ENCODE measurements around the gene SPTBN1. TPM values are rescaled to one million over a fixed set of nuclear protein-coding genes. Genes with fewer than 3 reads are reported as not detected.

Gene SPTBN1
- total and polyA plus RNA-seq, 2 experiments from 2014 or later: 57.7 to 187 TPM

DNA sequence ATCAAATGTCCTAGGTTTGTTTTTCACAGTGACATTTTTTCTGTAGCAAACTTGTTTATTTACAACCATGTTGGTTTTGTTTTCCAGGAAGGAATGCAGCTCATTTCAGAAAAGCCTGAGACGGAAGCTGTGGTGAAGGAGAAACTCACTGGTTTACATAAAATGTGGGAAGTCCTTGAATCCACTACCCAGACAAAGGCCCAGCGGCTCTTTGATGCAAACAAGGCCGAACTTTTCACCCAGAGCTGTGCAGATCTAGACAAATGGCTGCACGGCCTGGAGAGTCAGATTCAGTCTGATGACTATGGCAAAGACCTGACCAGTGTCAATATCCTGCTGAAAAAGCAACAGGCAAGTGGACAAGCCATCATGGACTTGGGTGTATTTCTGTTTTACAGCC is 188.1 kb downstream of the SPTBN1 start:
- Histone ChIP-seq H4K20me1 (ENCODE audit: insufficient read depth) (no peaks in the 10 kb centered on the region), H3K4me1 (ENCODE audit: insufficient read depth) (no peaks in the 10 kb centered on the region), H3K4me2 (ENCODE audit: unreplicated experiment) (no peak overlapping the region), H3K9me3 (ENCODE audit: low read depth) (no peaks in the 10 kb centered on the region), H3F3A (ENCODE audit: insufficient read depth) (peaks cover 8% of the 10 kb centered on the region; the same call in 1 of the 2 replicates), H3K27ac (no peak overlapping the region), H3K9me2 (ENCODE audit: insufficient read depth) (no peaks in the 10 kb centered on the region), H3K27me3 (replicated peaks; ENCODE audit: insufficient read depth) (no peaks in the 10 kb centered on the region), H3K9ac (no peak overlapping the region), H3K4me3 (no peak overlapping the region), H3K36me3 (ENCODE audit: low read depth) (peaks cover 65% of the 10 kb centered on the region), H2AFZ (no peak overlapping the region), H3K79me2 (ENCODE audit: insufficient read depth) (0 out of 2 replicates have a peak, but pooled peaks cover 7% of the 10 kb centered on the region)
- in situ Hi-C loops (cut with MboI): no loop called here
- no peak for DNase-seq
- whole genome bisulfite sequencing, 2 experiments (ENCODE audit: low coverage in 1 of 2, low lambda C conversion rate in 2 of 2, missing lambda C conversion rate in 2 of 2): 79% methylated on average over 4 of the region's 4 CpGs
- TF ChIP-seq EZH2 (IDR thresholded peaks at IDR 0.05; ENCODE audit: insufficient read depth, poor library complexity, severe bottlenecking) (no peak), EZH2phosphoT487 (IDR thresholded peaks at IDR 0.05; ENCODE audit: insufficient read depth, low read depth) (no peak)

- no peak overlapping the region for H3K27ac ChIP-seq
Observed at GRCh38 chr2:54646170-54646927, 190.2 kb downstream of the SPTBN1 start.

DNA sequence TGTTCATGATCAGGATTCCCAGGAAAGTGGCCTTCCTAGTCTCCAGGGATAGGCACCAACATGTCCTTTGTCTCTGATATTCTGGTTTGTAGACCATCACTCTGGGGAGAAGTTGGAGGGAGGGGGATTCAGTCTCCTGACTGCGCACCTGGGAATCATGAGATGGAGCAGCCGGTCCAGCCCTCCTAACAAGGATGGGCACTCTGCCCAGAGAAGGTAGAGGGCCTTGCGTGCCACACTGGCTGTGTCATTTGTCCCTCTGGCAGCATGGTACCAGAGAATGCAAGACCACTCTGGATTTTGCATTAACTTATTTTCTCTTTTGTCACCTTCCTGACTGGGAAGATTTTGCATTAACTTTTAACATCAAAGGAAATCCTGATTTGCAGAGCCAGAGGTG is 192.1 kb downstream of the SPTBN1 start:
- H3K9ac ChIP-seq: no peak overlapping the region
- no peak overlapping the region for H3K4me3 ChIP-seq
- H3K9me2 ChIP-seq (ENCODE audit: insufficient read depth): no peaks in the 10 kb centered on the region
- in situ Hi-C loops (cut with MboI): no loop called here
- no peaks in the 10 kb centered on the region for H3K9me3 ChIP-seq (ENCODE audit: low read depth)
- H3K27me3 ChIP-seq (replicated peaks; ENCODE audit: insufficient read depth): no peaks in the 10 kb centered on the region
- peaks cover 92% of the 10 kb centered on the region for H3K36me3 ChIP-seq (ENCODE audit: low read depth)
- 0 out of 2 replicates have a peak, but pooled peaks cover 3% of the 10 kb centered on the region for H3K4me1 ChIP-seq (ENCODE audit: insufficient read depth)
- no peak for TF ChIP-seq EZH2phosphoT487 (IDR thresholded peaks at IDR 0.05; ENCODE audit: insufficient read depth, low read depth)
- no peak for TF ChIP-seq EZH2 (IDR thresholded peaks at IDR 0.05; ENCODE audit: insufficient read depth, poor library complexity, severe bottlenecking)
- H3K27ac ChIP-seq: no peak overlapping the region
- WGBS, 2 experiments (ENCODE audit: low coverage in 1 of 2, low lambda C conversion rate in 2 of 2, missing lambda C conversion rate in 2 of 2): 85 to 92% methylated on average over 3 of the region's 3 CpGs
- no peaks in the 10 kb centered on the region for H4K20me1 ChIP-seq (ENCODE audit: insufficient read depth)
- no peaks in the 10 kb centered on the region; the same call in 1 of the 2 replicates for H3F3A ChIP-seq (ENCODE audit: insufficient read depth)
- no peak overlapping the region for H2AFZ ChIP-seq
- no peak overlapping the region for H3K4me2 ChIP-seq (ENCODE audit: unreplicated experiment)
- no peak for DNase-seq
- H3K79me2 ChIP-seq (ENCODE audit: insufficient read depth): no peaks in the 10 kb centered on the region

More at GRCh38 chr2:54646170-54646927, 190.2 kb downstream of the SPTBN1 start:
- no peak overlapping the region for H2AFZ ChIP-seq
- H3K9ac ChIP-seq: no peak overlapping the region
- no peak overlapping the region for H3K4me3 ChIP-seq
- H3K27me3 ChIP-seq (replicated peaks; ENCODE audit: insufficient read depth): no peaks in the 10 kb centered on the region
- no peaks in the 10 kb centered on the region; the same call in 1 of the 2 replicates for H3F3A ChIP-seq (ENCODE audit: insufficient read depth)
- in situ Hi-C loops (cut with MboI): no loop called here
- no peaks in the 10 kb centered on the region for H3K9me2 ChIP-seq (ENCODE audit: insufficient read depth)
- H3K4me1 ChIP-seq (ENCODE audit: insufficient read depth): no peaks in the 10 kb centered on the region
- TF ChIP-seq EZH2phosphoT487 (IDR thresholded peaks at IDR 0.05; ENCODE audit: insufficient read depth, low read depth) (no peak), EZH2 (IDR thresholded peaks at IDR 0.05; ENCODE audit: insufficient read depth, poor library complexity, severe bottlenecking) (no peak)
- H3K9me3 ChIP-seq (ENCODE audit: low read depth): no peaks in the 10 kb centered on the region
- no peak for DNase-seq
- no peaks in the 10 kb centered on the region for H4K20me1 ChIP-seq (ENCODE audit: insufficient read depth)
- peaks cover 85% of the 10 kb centered on the region for H3K36me3 ChIP-seq (ENCODE audit: low read depth)
- H3K4me2 ChIP-seq (ENCODE audit: unreplicated experiment): no peak overlapping the region
- WGBS, 2 experiments (ENCODE audit: low coverage in 1 of 2, low lambda C conversion rate in 2 of 2, missing lambda C conversion rate in 2 of 2): 97 to 99% methylated on average over 16 of the region's 16 CpGs
- H3K79me2 ChIP-seq (ENCODE audit: insufficient read depth): 0 out of 2 replicates have a peak, but pooled peaks cover 6% of the 10 kb centered on the region

- Histone ChIP-seq H3K4me2 (ENCODE audit: unreplicated experiment) (no peak overlapping the region), H3K4me1 (ENCODE audit: insufficient read depth) (0 out of 2 replicates have a peak, but pooled peaks cover 3% of the 10 kb centered on the region), H3K9me3 (ENCODE audit: low read depth) (no peaks in the 10 kb centered on the region), H3K9me2 (ENCODE audit: insufficient read depth) (no peaks in the 10 kb centered on the region), H3K27me3 (replicated peaks; ENCODE audit: insufficient read depth) (no peaks in the 10 kb centered on the region), H3K36me3 (ENCODE audit: low read depth) (peaks cover 91% of the 10 kb centered on the region), H3K9ac (no peak overlapping the region), H2AFZ (no peak overlapping the region), H3K4me3 (no peak overlapping the region), H3K79me2 (ENCODE audit: insufficient read depth) (no peaks in the 10 kb centered on the region), H3F3A (ENCODE audit: insufficient read depth) (no peaks in the 10 kb centered on the region; the same call in 1 of the 2 replicates), H4K20me1 (ENCODE audit: insufficient read depth) (no peaks in the 10 kb centered on the region), H3K27ac (no peak overlapping the region)
- TF ChIP-seq EZH2phosphoT487 (IDR thresholded peaks at IDR 0.05; ENCODE audit: insufficient read depth, low read depth) (no peak), EZH2 (IDR thresholded peaks at IDR 0.05; ENCODE audit: insufficient read depth, poor library complexity, severe bottlenecking) (no peak)
- in situ Hi-C loops (cut with MboI): no loop called here
- no peak for DNase-seq
- 88 to 89% methylated on average over 4 of the region's 4 CpGs for WGBS, 2 experiments (ENCODE audit: low coverage in 1 of 2, low lambda C conversion rate in 2 of 2, missing lambda C conversion rate in 2 of 2)
Observed at GRCh38 chr2:54649191-54649590, 193.1 kb downstream of the SPTBN1 start.

All from GM23248 (cell line).